Endothelial cell of umbilical vein (primary cell): ENCODE data around the gene XYLT1. TPM values are rescaled to one million over a fixed set of nuclear protein-coding genes. Genes with fewer than 3 reads are reported as not detected.

ENCODE experiments used
- BruUV-seq: library from RNA; stranded (reverse); fragments of 400-500 nt; replicated peaks from 2 replicates; lab custom pipeline; 2021; lab: Mats Ljungman, UMichigan
- CTCF ChIA-PET: fragments of 300-600, 350-600 bp; sonication (Branson Sonifier 250); formaldehyde crosslinking; loops from one replicate; lab custom pipeline; 2021; ENCODE audit warnings: antibody characterized with exemption, inconsistent platforms; lab: Charles Lee
- POLR2A ChIA-PET: fragments of 300-600, 350-600 bp; sonication (Branson Sonifier 250); formaldehyde crosslinking; loops from one replicate; lab custom pipeline; 2021; ENCODE audit warnings: antibody characterized with exemption, inconsistent platforms; lab: Charles Lee
- DNase-seq: peaks from one replicate; pipeline ENCODE4 v3.0.0-alpha.2; 2011; ENCODE audit warnings: low read depth, low spot score
- FAIRE-seq: peaks from 2 replicates; lab custom pipeline; 2011; peaks lifted over from hg19 to GRCh38; lab: Jason Lieb, UNC
- H2AFZ ChIP-seq: 2 replicates; pipeline ENCODE4 v1.6.0; 2012; ENCODE audit warnings: low read depth, low read length, control low read depth, inconsistent platforms
- H3K27ac ChIP-seq: 2 replicates; pipeline ENCODE4 v1.5.1; 2011; ENCODE audit warnings: low read depth, mild to moderate bottlenecking, control low read depth, low read length, moderate library complexity; ENCODE audit not compliant: insufficient read depth
- H3K27me3 ChIP-seq, 2 experiments: 2 replicates each; pipeline versions ENCODE4 v1.6.0 to v1.6.1; 2011; ENCODE audit warnings: low read length in 2 of 2, mixed read lengths in 1 of 2; ENCODE audit not compliant: control insufficient read depth in 2 of 2, insufficient read depth in 2 of 2
- H3K36me3 ChIP-seq, 2 experiments: 2 replicates in 1 of 2; 3 replicates in 1 of 2; pipeline ENCODE4 v1.5.1; 2011; ENCODE audit warnings: low read length in 2 of 2, mild to moderate bottlenecking in 1 of 2, moderate library complexity in 1 of 2; ENCODE audit not compliant: control insufficient read depth in 2 of 2, insufficient read depth in 2 of 2; ENCODE audit errors: extremely low read depth in 1 of 2
- H3K4me1 ChIP-seq: 3 replicates; pipeline ENCODE4 v1.5.1; 2011; ENCODE audit warnings: mild to moderate bottlenecking, low read length; ENCODE audit not compliant: control insufficient read depth, insufficient read depth; ENCODE audit errors: extremely low read depth
- H3K4me2 ChIP-seq: 2 replicates; pipeline ENCODE4 v1.6.1; 2011; ENCODE audit warnings: low read length, control low read depth, mixed read lengths; ENCODE audit not compliant: insufficient read depth
- H3K4me3 ChIP-seq, 3 experiments: fragments of 200-600 bp in 1 of 3; sonication (generic), shearing (Covaris generic) in 1 of 3; replicated peaks in 1 of 3; 2 replicates each; pipeline ENCODE4 v1.5.1; 2011 to 2016; ENCODE audit warnings: control low read depth in 3 of 3, low read length in 3 of 3, mild to moderate bottlenecking in 2 of 3, inconsistent platforms in 1 of 3, low read depth in 1 of 3, moderate library complexity in 1 of 3; ENCODE audit not compliant: insufficient read depth in 1 of 3
- H3K79me2 ChIP-seq: 2 replicates; pipeline ENCODE4 v1.6.0; 2012; ENCODE audit warnings: low read length, inconsistent platforms; ENCODE audit not compliant: control insufficient read depth, insufficient read depth
- H3K9ac ChIP-seq: replicated peaks from 2 replicates; pipeline ENCODE3; 2011; ENCODE audit warnings: low read length, control low read depth; ENCODE audit not compliant: insufficient read depth; ENCODE audit errors: extremely low read depth
- H3K9me1 ChIP-seq: replicated peaks from 3 replicates; pipeline ENCODE4 v1.6.0; 2011; ENCODE audit warnings: mild to moderate bottlenecking, low read length; ENCODE audit not compliant: control insufficient read depth, insufficient read depth; ENCODE audit errors: extremely low read depth
- H3K9me3 ChIP-seq: replicated peaks from 2 replicates; pipeline ENCODE4 v1.5.1; 2012; ENCODE audit warnings: low read length, inconsistent platforms; ENCODE audit not compliant: control insufficient read depth, insufficient read depth
- H4K20me1 ChIP-seq: replicated peaks from 2 replicates; pipeline ENCODE3; 2011; ENCODE audit warnings: mild to moderate bottlenecking, low read length; ENCODE audit not compliant: control insufficient read depth, insufficient read depth; ENCODE audit errors: extremely low read depth
- CTCF ChIP-seq, 2 donors: IDR thresholded peaks; 1 replicate in 1 of 2; 2 replicates in 1 of 2; pipeline ENCODE4 v1.5.1; 2011; ENCODE audit warnings: low read length in 2 of 2, mild to moderate bottlenecking in 2 of 2, moderate library complexity in 2 of 2, control low read depth in 1 of 2, inconsistent platforms in 1 of 2, low read depth in 1 of 2; ENCODE audit not compliant: insufficient read depth in 1 of 2; ENCODE audit errors: extremely low read depth in 1 of 2
- EZH2 ChIP-seq: IDR thresholded peaks from 2 replicates; pipeline ENCODE4 v1.6.1; 2012; ENCODE audit warnings: borderline replicate concordance, low read depth, mild to moderate bottlenecking, moderate library complexity, low read length, inconsistent platforms; ENCODE audit not compliant: severe bottlenecking
- FOS ChIP-seq: IDR thresholded peaks from 2 replicates; pipeline ENCODE4 v1.6.1; 2011; ENCODE audit warnings: mild to moderate bottlenecking, low read length, moderate library complexity, borderline replicate concordance; ENCODE audit not compliant: insufficient read depth
- JUN ChIP-seq: IDR thresholded peaks from 2 replicates; pipeline ENCODE4 v1.6.1; 2011; ENCODE audit warnings: borderline replicate concordance, low read depth; ENCODE audit not compliant: insufficient read length, insufficient read depth
- MAX ChIP-seq: IDR thresholded peaks from 2 replicates; pipeline ENCODE4 v1.6.1; 2011; ENCODE audit not compliant: insufficient read depth, insufficient read length
- POLR2A ChIP-seq: IDR thresholded peaks from 2 replicates; pipeline ENCODE4 v1.6.1; 2012; ENCODE audit warnings: low read depth, mild to moderate bottlenecking, control low read depth, low read length
- dilution Hi-C: fragments of 300-500 bp; cut with MboI; formaldehyde crosslinking; loops from one replicate; pipeline ENCODE4 v1.15.0; 2019; ENCODE audit warnings: low sequenced_read_pairs; ENCODE audit not compliant: extremely low pct_ligation_motif_present
- intact Hi-C: fragments of 100-400 bp; cut with micrococcal nuclease; formaldehyde crosslinking; loops from one replicate; pipeline ENCODE4 v1.10.0; 2022
- polyA plus RNA-seq, 4 experiments: library from polyadenylated mRNA; depleted of rRNA in 3 of 4; stranded (reverse) in 3 of 4; unstranded in 1 of 4; fragments of >200 nt; gene quantifications; 2 replicates each; pipeline versions ENCODE4 v1.2.1 to v1.2.3, GENCODE V29; 2011 to 2012; ENCODE audit warnings: missing spikeins in 1 of 4
- total RNA-seq: library from RNA; stranded (reverse); gene quantifications from 2 replicates; pipeline ENCODE4 v1.2.3, GENCODE V29; 2021

Gene XYLT1
- total and polyA plus RNA-seq, 2 donors (not counting 3 experiments of a cell fraction or from before 2014, with no cell fraction given), result 0.63 to 2.9 TPM

GRCh38 chr16:17499223-17499902, 28.6 kb upstream of the XYLT1 start:
- no TSS peak for BruUV-seq
- dilution Hi-C loops, result no loop called here
- no peak overlapping the region for H3K9ac ChIP-seq
- ChIA-PET POLR2A (no interaction called here), CTCF (no interaction called here)
- H3K9me1 ChIP-seq, result no peaks in the 10 kb centered on the region
- TF ChIP-seq FOS, result no peak
- TF ChIP-seq EZH2, result no peak
- no peak for TF ChIP-seq CTCF (IDR thresholded peaks at IDR 0.05; ENCODE audit: extremely low read depth in 1 of 2, insufficient read depth in 1 of 2, low read depth in 1 of 2, low read length in 2 of 2)
- TF ChIP-seq MAX, result no peak
- no peak overlapping the region for H3K27ac ChIP-seq
- no peak overlapping the region for H3K4me2 ChIP-seq
- no peaks in the 10 kb centered on the region for H3K36me3 ChIP-seq
- no peaks in the 10 kb centered on the region for H3K79me2 ChIP-seq
- FAIRE-seq (no peak), DNase-seq (no peak)
- H4K20me1 ChIP-seq, result no peaks in the 10 kb centered on the region
- no peak overlapping the region for H2AFZ ChIP-seq
- H3K27me3 ChIP-seq, result no peaks in the 10 kb centered on the region
- no peak overlapping the region for H3K4me3 ChIP-seq
- no peaks in the 10 kb centered on the region for H3K4me1 ChIP-seq
- no peaks in the 10 kb centered on the region for H3K9me3 ChIP-seq
- intact Hi-C loops, result no loop called here

- H3K4me3 ChIP-seq, result no peak overlapping the region
- DNase-seq (no peak), FAIRE-seq (no peak)
- dilution Hi-C loops, result no loop called here
- H3K9me3 ChIP-seq, result no peaks in the 10 kb centered on the region
- no peak overlapping the region for H3K27ac ChIP-seq
- intact Hi-C loops, result no loop called here
- no peaks in the 10 kb centered on the region for H3K4me1 ChIP-seq
- H3K79me2 ChIP-seq, result no peaks in the 10 kb centered on the region
- H4K20me1 ChIP-seq, result no peaks in the 10 kb centered on the region
- H3K27me3 ChIP-seq, result no peaks in the 10 kb centered on the region
- H2AFZ ChIP-seq, result no peak overlapping the region
- TF ChIP-seq FOS (no peak), EZH2 (no peak), POLR2A (no peak), MAX (no peak), JUN (no peak)
- H3K4me2 ChIP-seq, result no peak overlapping the region
- H3K9me1 ChIP-seq, result no peaks in the 10 kb centered on the region
- H3K9ac ChIP-seq, result no peak overlapping the region
- H3K36me3 ChIP-seq, result no peaks in the 10 kb centered on the region
- ChIA-PET CTCF (no interaction called here), POLR2A (no interaction called here)
- no TSS peak for BruUV-seq
Measured at GRCh38 chr16:17497648-17498047, 26.9 kb upstream of the XYLT1 start.
